T-helper 22 cell (primary cell): ENCODE data around the gene SHKBP1.
"Not testable (repeated sequence)": the region's sequence is repeated elsewhere in the genome, so short reads cannot be mapped to it uniquely, and the experiment has no call there.

Experiments used
- DNase-seq: peaks from one replicate; pipeline ENCODE4 v3.0.0-alpha.2; 2020; ENCODE audit warnings: low read depth

Gene SHKBP1

GRCh38 chr19:40617961-40618360, 41.3 kb downstream of the SHKBP1 start:
- DNase-seq: no peak

- DNase-seq: no peak
Observed at GRCh38 chr19:40619333-40620160, 42.9 kb downstream of the SHKBP1 start.

GRCh38 chr19:40620161-40620485, 43.5 kb downstream of the SHKBP1 start:
- no peak for DNase-seq

GRCh38 chr19:40621283-40621682, 44.6 kb downstream of the SHKBP1 start:
- DNase-seq: no peak

- no peak for DNase-seq
Observed at GRCh38 chr19:40621966-40622772, 45.5 kb downstream of the SHKBP1 start.

GRCh38 chr19:40622773-40623075, 46.1 kb downstream of the SHKBP1 start:
- DNase-seq: no peak

GRCh38 chr19:40623403-40624251, 47.0 kb downstream of the SHKBP1 start:
- no peak for DNase-seq

- DNase-seq: not testable (repeated sequence)
Observed at GRCh38 chr19:40624369-40625153, 47.9 kb downstream of the SHKBP1 start.

- no peak for DNase-seq
Observed at GRCh38 chr19:40625406-40626120, 48.9 kb downstream of the SHKBP1 start.

- DNase-seq: no peak
Observed at GRCh38 chr19:40626918-40627317, 50.2 kb downstream of the SHKBP1 start.

GRCh38 chr19:40627486-40628279, 51.0 kb downstream of the SHKBP1 start:
- no peak for DNase-seq

- no peak for DNase-seq
Observed at GRCh38 chr19:40629346-40629745, 52.7 kb downstream of the SHKBP1 start.

- no peak for DNase-seq
Observed at GRCh38 chr19:40630571-40631160, 54.0 kb downstream of the SHKBP1 start.

GRCh38 chr19:40632311-40633036, 55.8 kb downstream of the SHKBP1 start:
- DNase-seq: no peak

- DNase-seq: no peak
Observed at GRCh38 chr19:40633207-40633606, 56.5 kb downstream of the SHKBP1 start.

- DNase-seq: no peak
Observed at GRCh38 chr19:40638327-40638726, 61.7 kb downstream of the SHKBP1 start.

- DNase-seq: no peak
Observed at GRCh38 chr19:40639638-40639982, 62.9 kb downstream of the SHKBP1 start.

GRCh38 chr19:40640744-40641143, 64.1 kb downstream of the SHKBP1 start:
- DNase-seq: no peak
